Testis (tissue), 3 donors: ENCODE results near the gene GABRB1. TPM values are rescaled to one million over a fixed set of nuclear protein-coding genes. Genes with fewer than 3 reads are reported as not detected.

Experiments used
- DNase-seq: peaks from one replicate; pipeline ENCODE4 v3.0.0-alpha.2; 2019
- H3K27ac ChIP-seq, 2 donors: fragments of 200-600 bp; sonication (generic); one replicate each; pipeline ENCODE4 v1.5.1; 2019
- H3K27me3 ChIP-seq: fragments of 200-600 bp; sonication (generic); one replicate; pipeline ENCODE4 v1.5.1; 2019
- H3K36me3 ChIP-seq: fragments of 200-600 bp; sonication (generic); one replicate; pipeline ENCODE4 v1.5.1; 2017; ENCODE audit warnings: low read depth; ENCODE audit errors: missing control alignments
- H3K4me1 ChIP-seq: fragments of 200-600 bp; sonication (generic); one replicate; pipeline ENCODE4 v1.5.1; 2019
- H3K4me3 ChIP-seq, 2 donors: fragments of 200-600 bp; sonication (generic); one replicate each; pipeline ENCODE4 v1.5.1; 2017 to 2019
- H3K9me3 ChIP-seq: fragments of 200-600 bp; sonication (generic); one replicate; pipeline ENCODE4 v1.5.1; 2017
- CTCF ChIP-seq, 3 experiments: fragments of 450-650 bp in 2 of 3; fragments of 200-600 bp in 1 of 3; sonication (generic) in 1 of 3; IDR thresholded peaks; one replicate each; pipeline ENCODE4 v1.5.1; 2016 to 2019; ENCODE audit warnings: antibody characterized with exemption in 3 of 3, mild to moderate bottlenecking in 2 of 3, moderate library complexity in 1 of 3
- POLR2A ChIP-seq: fragments of 450-650 bp; IDR thresholded peaks from one replicate; pipeline ENCODE4 v1.6.1; 2017; ENCODE audit warnings: antibody characterized with exemption, mild to moderate bottlenecking, moderate library complexity
- WGBS, 2 donors: methylation state at CpG; one replicate each; pipeline ENCODE4 v1.1.5; 2018; 5-methylcytosine and 5-hydroxymethylcytosine counted together
- intact Hi-C: fragments of 100-400 bp; cut with DNase I; formaldehyde crosslinking; loops from one replicate; pipeline ENCODE4 v1.15.1; 2023; ENCODE audit warnings: low total_unique reads
- polyA plus RNA-seq: library from polyadenylated mRNA; stranded (reverse); fragments of 350-450 nt; fragmentation: Illumina TruSeq; extraction: RNeasy Lipid Tissue Mini Kit (QIAGEN cat#74804); gene quantifications from one replicate; pipeline ENCODE4 v1.2.3, GENCODE V29; 2014; ENCODE audit warnings: low read depth, low replicate concordance; ENCODE audit not compliant: insufficient read depth
- total RNA-seq, 2 donors: library from RNA; depleted of rRNA; stranded (reverse); fragments of >200 nt; gene quantifications; one replicate each; pipeline ENCODE4 v1.2.3, GENCODE V29; 2016

The GABRB1 gene
- total and polyA plus RNA-seq, 3 donors from 2014 or later, result 0.50 to 0.87 TPM; not detected in 1

GRCh38 chr4:47274901-47275300 lies 243.5 kb downstream of the GABRB1 start:
- TF ChIP-seq CTCF (IDR thresholded peaks at IDR 0.05) (no peak), POLR2A (no peak)
- intact Hi-C loops, result no loop called here
- Histone ChIP-seq H3K36me3 (no peaks in the 10 kb centered on the region), H3K27ac (no peak overlapping the region), H3K4me1 (no peaks in the 10 kb centered on the region), H3K9me3 (no peaks in the 10 kb centered on the region), H3K4me3 (no peak overlapping the region), H3K27me3 (no peaks in the 10 kb centered on the region)
- WGBS, 2 donors, result 35 to 52% methylated on average over 2 of the region's 2 CpGs
- no peak for DNase-seq

- Histone ChIP-seq H3K9me3 (no peaks in the 10 kb centered on the region), H3K27me3 (no peaks in the 10 kb centered on the region), H3K4me3 (no peak overlapping the region), H3K4me1 (no peaks in the 10 kb centered on the region), H3K27ac (no peak overlapping the region), H3K36me3 (no peaks in the 10 kb centered on the region)
- 83 to 84% methylated on average over 2 of the region's 2 CpGs for WGBS, 2 donors
- no peak for DNase-seq
- intact Hi-C loops, result no loop called here
- TF ChIP-seq POLR2A (no peak), CTCF (IDR thresholded peaks at IDR 0.05) (no peak)
These were observed 244.2 kb downstream of the GABRB1 start for GRCh38 chr4:47275595-47275994.

- 74 to 75% methylated on average over 2 of the region's 2 CpGs for WGBS, 2 donors
- H3K4me1 ChIP-seq, result no peaks in the 10 kb centered on the region
- H3K27me3 ChIP-seq, result no peaks in the 10 kb centered on the region
- no peak for TF ChIP-seq CTCF (IDR thresholded peaks at IDR 0.05)
- no peak for TF ChIP-seq POLR2A
- H3K4me3 ChIP-seq, result no peak overlapping the region
- H3K9me3 ChIP-seq, result no peaks in the 10 kb centered on the region
- no peaks in the 10 kb centered on the region for H3K36me3 ChIP-seq
- intact Hi-C loops, result no loop called here
- no peak overlapping the region for H3K27ac ChIP-seq
- DNase-seq, result no peak
These were observed 247.3 kb downstream of the GABRB1 start for GRCh38 chr4:47278631-47279030.

- intact Hi-C loops, result no loop called here
These were observed 256.4 kb downstream of the GABRB1 start for GRCh38 chr4:47287735-47288134.

More at GRCh38 chr4:47287735-47288134, 256.4 kb downstream of the GABRB1 start:
- TF ChIP-seq CTCF (IDR thresholded peaks at IDR 0.05) (no peak), POLR2A (no peak)
- H3K4me1 ChIP-seq, result no peaks in the 10 kb centered on the region
- no peak for DNase-seq
- no peak overlapping the region for H3K27ac ChIP-seq
- 46 to 60% methylated on average over 2 of the region's 2 CpGs for WGBS, 2 donors
- no peaks in the 10 kb centered on the region for H3K9me3 ChIP-seq
- no peak overlapping the region for H3K4me3 ChIP-seq
- no peaks in the 10 kb centered on the region for H3K27me3 ChIP-seq
- H3K36me3 ChIP-seq, result no peaks in the 10 kb centered on the region
